ENCODE measurements around the gene RIMS4.

The RIMS4 gene

DNA sequence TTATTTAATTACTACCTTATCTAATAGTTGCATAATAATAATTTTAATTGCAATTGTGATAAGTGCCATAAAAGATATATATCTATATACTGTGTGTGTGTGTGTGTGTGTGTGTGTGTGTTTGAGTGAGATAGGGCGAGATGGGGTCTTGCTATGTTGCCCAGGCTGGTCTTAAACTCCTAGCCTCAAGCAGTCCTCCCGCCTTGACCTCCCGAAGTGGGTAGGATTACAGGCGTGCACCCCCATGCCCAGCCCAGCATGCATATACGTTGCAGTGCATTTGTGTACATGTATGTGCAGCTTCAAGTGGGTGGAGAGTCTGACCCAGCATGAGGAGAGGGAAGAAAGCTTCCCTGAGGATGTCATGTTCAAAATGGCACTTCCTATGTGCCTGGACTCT lies 4.6 kb upstream of the RIMS4 start:
- H3K27me3 Mint-ChIP-seq = peaks cover 19% of the 10 kb centered on the region
- DNase-seq = no peak
- no peak overlapping the region for H3K27ac Mint-ChIP-seq
- no peaks in the 10 kb centered on the region for H3K36me3 Mint-ChIP-seq (ENCODE audit: low read depth)
- no peak overlapping the region for H3K4me3 Mint-ChIP-seq
- peaks cover 3% of the 10 kb centered on the region for H3K4me1 Mint-ChIP-seq
- no peak for ATAC-seq
- no peaks in the 10 kb centered on the region for H3K9me3 Mint-ChIP-seq

DNA sequence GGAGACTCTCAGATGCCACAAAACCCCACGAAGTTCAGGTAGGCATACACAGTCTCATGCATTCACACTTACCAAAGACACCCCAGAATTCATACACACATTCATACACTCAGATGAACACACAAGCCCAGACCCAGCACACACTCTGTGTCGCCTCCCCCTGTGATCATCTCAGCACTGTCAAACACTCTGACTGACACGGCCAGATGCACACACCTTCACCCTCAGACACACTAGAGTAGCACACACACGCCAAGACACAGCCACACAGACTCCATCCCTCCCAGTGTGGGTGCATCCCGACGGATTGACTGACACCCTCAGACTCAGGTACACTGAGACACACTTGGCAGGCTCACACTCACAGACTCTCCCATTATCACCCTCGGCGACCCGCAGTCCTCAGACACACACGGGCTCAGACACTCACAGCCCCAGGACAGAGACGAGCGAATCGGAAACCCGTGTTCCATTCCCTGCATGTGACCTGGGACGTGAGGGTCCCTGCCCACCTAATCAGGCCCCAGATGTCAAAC lies 872 bp upstream of the RIMS4 start:
- Mint-ChIP-seq H3K27ac (no peak overlapping the region), H3K4me1 (peaks cover 5% of the 10 kb centered on the region), H3K4me3 (peak overlapping the region; percentile 34), H3K9me3 (no peaks in the 10 kb centered on the region), H3K27me3 (peaks cover 54% of the 10 kb centered on the region), H3K36me3 (ENCODE audit: low read depth) (no peaks in the 10 kb centered on the region)
- ATAC-seq (no peak), DNase-seq (no peak)

DNA sequence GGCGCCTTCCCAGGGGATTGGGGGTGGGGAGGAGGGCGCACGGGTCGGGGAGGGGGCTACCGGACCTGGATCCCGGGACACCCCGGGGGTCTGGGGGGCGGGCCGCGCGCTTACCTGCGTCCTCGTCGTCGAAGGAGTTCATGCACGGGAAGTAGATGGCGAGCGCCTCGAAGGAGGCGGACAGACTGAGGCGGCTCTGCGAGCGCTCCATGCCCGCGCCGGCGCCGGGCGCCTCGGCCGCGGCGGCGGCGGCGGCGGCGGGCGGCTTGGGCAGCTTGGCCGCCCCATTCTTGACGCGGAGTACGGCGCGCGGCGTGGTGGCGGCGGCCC lies 320 bp downstream of the RIMS4 start:
- Mint-ChIP-seq H3K27ac (no peak overlapping the region), H3K4me3 (no peak overlapping the region), H3K27me3 (peaks cover 58% of the 10 kb centered on the region), H3K36me3 (ENCODE audit: low read depth) (no peaks in the 10 kb centered on the region), H3K9me3 (no peaks in the 10 kb centered on the region), H3K4me1 (peaks cover 5% of the 10 kb centered on the region)
- ATAC-seq (peak; percentile 25), DNase-seq (no peak)

GRCh38 chr20:44809380-44810060 lies 826 bp downstream of the RIMS4 start:
- no peak overlapping the region for H3K27ac Mint-ChIP-seq
- no peaks in the 10 kb centered on the region for H3K36me3 Mint-ChIP-seq (ENCODE audit: low read depth)
- peak overlapping the region; percentile 48 for H3K4me3 Mint-ChIP-seq
- no peak for DNase-seq
- no peaks in the 10 kb centered on the region for H3K9me3 Mint-ChIP-seq
- peaks cover 5% of the 10 kb centered on the region for H3K4me1 Mint-ChIP-seq
- no peak for ATAC-seq
- H3K27me3 Mint-ChIP-seq = peaks cover 62% of the 10 kb centered on the region

GRCh38 chr20:44807684-44808056 lies 2.7 kb downstream of the RIMS4 start:
- H3K9me3 Mint-ChIP-seq = no peaks in the 10 kb centered on the region
- ATAC-seq (no peak), DNase-seq (no peak)
- peaks cover 60% of the 10 kb centered on the region for H3K27me3 Mint-ChIP-seq
- no peak overlapping the region for H3K4me3 Mint-ChIP-seq
- H3K36me3 Mint-ChIP-seq (ENCODE audit: low read depth) = no peaks in the 10 kb centered on the region
- H3K27ac Mint-ChIP-seq = no peak overlapping the region
- peaks cover 5% of the 10 kb centered on the region for H3K4me1 Mint-ChIP-seq

DNA sequence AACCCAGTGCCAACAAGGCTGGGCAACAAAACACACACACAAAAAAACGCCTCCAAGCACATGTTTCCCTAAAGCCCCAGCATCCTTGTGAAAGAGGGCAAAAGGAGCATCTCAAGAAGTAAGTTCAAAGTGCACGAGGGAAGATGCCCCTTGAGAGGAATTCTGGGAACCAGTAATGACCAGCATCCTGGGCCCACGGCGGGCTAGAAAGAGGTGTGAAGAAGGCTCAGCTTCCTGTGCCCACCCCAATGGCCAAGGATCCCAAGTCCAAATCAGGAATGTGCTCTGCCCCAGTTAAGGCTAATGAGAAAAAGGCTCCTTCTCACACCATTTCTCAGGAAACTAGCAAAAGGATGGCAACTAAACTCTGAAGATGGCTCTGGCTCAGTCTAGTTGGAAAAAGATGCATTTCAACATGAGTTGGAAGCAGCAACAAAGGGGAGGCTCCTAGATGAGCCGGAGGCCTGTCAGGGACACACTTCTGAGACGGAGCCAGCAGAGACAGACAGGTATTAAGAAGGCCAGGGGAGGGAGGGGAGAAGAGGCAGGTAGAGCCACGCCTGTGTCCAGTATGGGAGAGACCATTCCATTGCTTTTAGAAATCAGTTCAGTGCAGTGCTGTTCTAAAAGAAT lies 3.2 kb downstream of the RIMS4 start:
- ATAC-seq = no peak
- no peak for DNase-seq
- H3K4me1 Mint-ChIP-seq = peaks cover 5% of the 10 kb centered on the region
- H3K9me3 Mint-ChIP-seq = no peaks in the 10 kb centered on the region
- H3K27me3 Mint-ChIP-seq = peaks cover 55% of the 10 kb centered on the region
- H3K36me3 Mint-ChIP-seq (ENCODE audit: low read depth) = no peaks in the 10 kb centered on the region
- no peak overlapping the region for H3K4me3 Mint-ChIP-seq
- no peak overlapping the region for H3K27ac Mint-ChIP-seq

GRCh38 chr20:44805979-44806620 lies 4.2 kb downstream of the RIMS4 start:
- H3K4me3 Mint-ChIP-seq = no peak overlapping the region
- peaks cover 5% of the 10 kb centered on the region for H3K4me1 Mint-ChIP-seq
- ATAC-seq (no peak), DNase-seq (no peak)
- H3K9me3 Mint-ChIP-seq = no peaks in the 10 kb centered on the region
- no peak overlapping the region for H3K27ac Mint-ChIP-seq
- no peaks in the 10 kb centered on the region for H3K36me3 Mint-ChIP-seq (ENCODE audit: low read depth)
- peaks cover 49% of the 10 kb centered on the region for H3K27me3 Mint-ChIP-seq

DNA sequence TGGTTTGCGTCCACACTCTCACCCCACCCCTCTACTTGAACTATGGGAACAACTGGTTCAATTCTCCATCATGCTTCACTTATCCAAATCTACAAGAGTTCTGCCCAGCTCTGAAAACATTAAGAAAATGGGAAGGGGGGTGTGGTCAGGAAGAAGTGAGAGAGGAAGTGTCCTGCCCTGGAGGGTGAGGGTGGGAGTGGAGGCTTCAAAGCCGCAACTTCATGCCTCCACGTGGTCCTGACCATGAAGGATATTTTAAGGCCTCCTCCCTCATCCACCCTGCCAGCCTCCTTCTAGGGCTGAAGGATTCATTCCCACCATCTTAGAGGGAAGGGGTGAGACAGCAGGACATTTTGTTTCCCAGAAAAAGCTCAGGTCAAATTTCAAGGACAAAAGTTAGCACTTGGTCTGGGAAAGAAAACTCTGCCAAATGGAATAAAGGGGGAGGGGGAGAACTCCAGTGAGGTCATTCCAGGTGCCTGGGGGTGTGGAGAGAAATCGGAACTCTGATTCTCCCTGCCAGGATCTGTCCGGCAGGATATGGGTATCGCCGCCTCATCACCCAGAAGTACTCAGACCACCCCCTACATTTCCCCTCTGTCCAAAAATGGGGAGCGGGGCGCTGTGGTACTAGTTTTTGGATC lies 4.9 kb downstream of the RIMS4 start:
- no peak for ATAC-seq

GRCh38 chr20:44803383-44803941 lies 6.9 kb downstream of the RIMS4 start:
- ATAC-seq (no peak), DNase-seq (no peak)
- no peaks in the 10 kb centered on the region for H3K9me3 Mint-ChIP-seq
- H3K4me1 Mint-ChIP-seq = no peaks in the 10 kb centered on the region
- no peaks in the 10 kb centered on the region for H3K36me3 Mint-ChIP-seq (ENCODE audit: low read depth)
- no peak overlapping the region for H3K27ac Mint-ChIP-seq
- H3K27me3 Mint-ChIP-seq = peaks cover 31% of the 10 kb centered on the region
- H3K4me3 Mint-ChIP-seq = no peak overlapping the region

More for the DNA sequence above, 4.9 kb downstream of the RIMS4 start:
- no peaks in the 10 kb centered on the region for H3K36me3 Mint-ChIP-seq (ENCODE audit: low read depth)
- H3K4me1 Mint-ChIP-seq = peaks cover 2% of the 10 kb centered on the region
- no peak overlapping the region for H3K27ac Mint-ChIP-seq
- DNase-seq = no peak
- H3K9me3 Mint-ChIP-seq = no peaks in the 10 kb centered on the region
- H3K4me3 Mint-ChIP-seq = no peak overlapping the region
- peaks cover 44% of the 10 kb centered on the region for H3K27me3 Mint-ChIP-seq

GRCh38 chr20:44802702-44803101 lies 7.6 kb downstream of the RIMS4 start:
- Mint-ChIP-seq H3K4me3 (no peak overlapping the region), H3K36me3 (ENCODE audit: low read depth) (no peaks in the 10 kb centered on the region), H3K27me3 (peaks cover 23% of the 10 kb centered on the region), H3K4me1 (no peaks in the 10 kb centered on the region), H3K27ac (no peak overlapping the region), H3K9me3 (no peaks in the 10 kb centered on the region)
- DNase-seq = no peak
- no peak for ATAC-seq

- Mint-ChIP-seq H3K4me3 (no peak overlapping the region), H3K36me3 (ENCODE audit: low read depth) (no peaks in the 10 kb centered on the region), H3K4me1 (no peaks in the 10 kb centered on the region), H3K27me3 (peaks cover 8% of the 10 kb centered on the region), H3K27ac (no peak overlapping the region), H3K9me3 (no peaks in the 10 kb centered on the region)
- ATAC-seq (no peak), DNase-seq (peak; percentile 19)
These were observed 9.8 kb downstream of the RIMS4 start for GRCh38 chr20:44800391-44801046.

GRCh38 chr20:44799691-44800090 lies 10.7 kb downstream of the RIMS4 start:
- ATAC-seq (no peak), DNase-seq (no peak)
- H3K36me3 Mint-ChIP-seq (ENCODE audit: low read depth) = no peaks in the 10 kb centered on the region
- H3K27me3 Mint-ChIP-seq = peaks cover 2% of the 10 kb centered on the region
- H3K4me1 Mint-ChIP-seq = no peaks in the 10 kb centered on the region
- no peak overlapping the region for H3K4me3 Mint-ChIP-seq
- H3K27ac Mint-ChIP-seq = no peak overlapping the region
- no peaks in the 10 kb centered on the region for H3K9me3 Mint-ChIP-seq

- no peaks in the 10 kb centered on the region for H3K9me3 Mint-ChIP-seq
- no peak overlapping the region for H3K27ac Mint-ChIP-seq
- ATAC-seq (no peak), DNase-seq (no peak)
- no peaks in the 10 kb centered on the region for H3K36me3 Mint-ChIP-seq (ENCODE audit: low read depth)
- H3K4me1 Mint-ChIP-seq = no peaks in the 10 kb centered on the region
- peaks cover 2% of the 10 kb centered on the region for H3K27me3 Mint-ChIP-seq
- no peak overlapping the region for H3K4me3 Mint-ChIP-seq
These were observed 13.4 kb downstream of the RIMS4 start for GRCh38 chr20:44796758-44797457.

DNA sequence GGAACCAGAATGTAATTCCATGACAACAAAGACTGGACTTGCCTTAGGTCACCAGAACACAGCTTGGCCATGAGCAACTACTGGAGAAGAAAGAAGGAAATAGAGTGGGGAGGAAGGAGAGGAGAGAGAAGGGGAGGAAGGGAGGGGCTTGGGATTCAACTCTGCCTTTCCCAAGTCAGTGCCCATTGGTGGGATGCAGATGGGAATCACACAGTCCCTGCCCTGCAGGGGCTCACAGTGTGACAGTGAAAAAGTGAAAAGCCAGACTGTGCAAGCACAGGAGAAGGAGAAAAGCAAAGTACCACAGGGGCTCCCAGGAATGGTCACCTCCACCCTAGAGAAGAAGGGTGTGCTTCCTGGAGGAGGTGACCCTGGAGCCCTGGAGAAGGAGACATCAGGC lies 14.0 kb downstream of the RIMS4 start:
- Mint-ChIP-seq H3K27me3 (peaks cover 3% of the 10 kb centered on the region), H3K27ac (no peak overlapping the region), H3K9me3 (no peaks in the 10 kb centered on the region), H3K4me1 (no peaks in the 10 kb centered on the region), H3K36me3 (ENCODE audit: low read depth) (no peaks in the 10 kb centered on the region), H3K4me3 (no peak overlapping the region)
- DNase-seq (no peak), ATAC-seq (no peak)
